Stimulated activated CD8-positive, alpha-beta memory T cell treated with anti-CD3 and anti-CD28 coated beads, Interleukin-7, amount 100 ng/mL, for 4 hours (primary cell): Measurements from ENCODE around the gene NPHP3.
"Not testable (repeated sequence)": the region's sequence is repeated elsewhere in the genome, so short reads cannot be mapped to it uniquely, and the experiment has no call there.

Source experiments
- DNase-seq, 2 donors: peaks; one replicate each; pipeline ENCODE4 v3.0.0-alpha.2; 2020; ENCODE audit warnings: low read depth in 2 of 2

The NPHP3 gene

DNA sequence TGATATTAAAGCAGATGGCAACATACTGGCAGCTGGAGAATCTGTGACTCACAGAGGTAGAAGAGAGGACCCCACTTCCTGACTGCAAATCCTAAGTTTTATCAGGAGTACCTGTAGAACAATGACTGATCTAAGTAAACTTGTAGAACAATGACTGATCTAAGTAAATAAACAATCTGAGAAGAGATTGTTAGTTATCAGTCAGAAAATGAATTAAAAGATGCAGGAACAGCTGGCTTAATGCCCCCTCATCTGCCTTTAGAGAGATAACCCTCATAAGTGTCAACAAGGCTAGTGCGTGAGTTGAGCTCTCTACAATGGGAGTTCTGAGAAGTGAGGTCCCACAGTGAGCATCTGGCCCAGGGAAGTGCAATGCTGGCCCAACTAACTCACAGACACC, 77.2 kb downstream of the NPHP3 start:
- DNase-seq, result no peak

DNA sequence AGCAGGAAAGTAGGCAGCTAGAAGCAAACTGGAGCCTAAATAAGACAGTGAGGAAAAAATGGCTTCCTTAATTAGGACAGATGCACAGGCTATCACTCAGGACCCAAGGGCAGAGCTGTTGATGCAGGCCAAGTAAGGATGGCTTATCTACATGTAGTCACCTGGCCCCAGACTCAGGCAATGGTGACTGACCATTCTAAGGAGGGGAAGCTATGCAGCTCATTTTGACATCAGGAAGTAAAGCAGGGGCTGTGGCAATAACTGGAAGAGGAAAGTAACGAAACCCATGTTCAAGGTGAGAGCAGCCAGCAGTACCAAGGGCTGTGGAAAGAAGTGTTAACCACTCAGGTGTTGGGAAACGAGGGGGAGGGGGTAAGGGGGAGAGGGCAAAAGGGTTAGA, 78.8 kb downstream of the NPHP3 start:
- DNase-seq, result no peak

DNA sequence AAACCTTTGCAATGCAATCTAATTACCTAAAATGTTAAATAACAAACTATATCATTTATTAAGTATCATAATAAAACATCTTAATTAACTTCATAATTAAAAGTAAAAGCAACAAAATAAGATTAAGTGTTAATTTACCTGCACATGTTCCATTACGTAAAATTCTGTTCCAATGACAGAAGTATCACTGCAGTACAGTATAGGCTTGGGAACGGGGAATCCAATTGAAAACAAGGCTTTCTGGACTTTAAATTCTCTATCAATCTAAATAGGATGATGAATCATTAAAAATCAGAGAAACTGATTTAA, 79.7 kb downstream of the NPHP3 start:
- no peak for DNase-seq

DNA sequence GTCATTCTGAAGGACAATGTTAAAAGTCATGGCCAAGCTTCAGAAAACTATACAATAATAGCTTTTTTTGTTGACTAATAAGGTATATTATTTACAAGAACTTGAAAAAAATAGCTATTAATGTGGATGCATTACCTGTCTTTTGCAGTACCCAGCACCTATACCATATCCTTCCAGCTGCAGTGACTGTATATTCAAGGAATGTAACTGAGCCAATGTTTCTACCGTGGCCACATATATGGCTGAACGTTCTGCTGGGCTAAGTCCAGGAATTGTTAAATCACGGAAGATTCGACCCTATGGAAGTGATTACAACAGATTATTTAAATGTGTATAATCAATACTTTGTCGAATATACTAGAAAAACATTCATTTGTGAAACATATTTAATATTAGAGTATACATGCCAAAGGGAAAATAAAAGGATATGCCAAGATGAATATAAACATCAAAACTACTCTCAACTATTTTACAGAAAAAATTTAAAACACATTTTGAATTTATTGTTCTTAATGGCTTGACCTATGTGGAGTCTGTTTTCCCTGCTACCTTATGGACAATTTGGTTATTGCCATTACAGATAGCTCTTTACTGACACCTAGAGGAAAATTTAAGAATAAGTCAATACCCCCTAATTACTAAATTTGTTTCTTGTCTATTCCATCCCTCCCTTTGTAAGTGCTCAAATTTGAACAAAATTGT, 80.2 kb downstream of the NPHP3 start:
- no peak for DNase-seq

DNA sequence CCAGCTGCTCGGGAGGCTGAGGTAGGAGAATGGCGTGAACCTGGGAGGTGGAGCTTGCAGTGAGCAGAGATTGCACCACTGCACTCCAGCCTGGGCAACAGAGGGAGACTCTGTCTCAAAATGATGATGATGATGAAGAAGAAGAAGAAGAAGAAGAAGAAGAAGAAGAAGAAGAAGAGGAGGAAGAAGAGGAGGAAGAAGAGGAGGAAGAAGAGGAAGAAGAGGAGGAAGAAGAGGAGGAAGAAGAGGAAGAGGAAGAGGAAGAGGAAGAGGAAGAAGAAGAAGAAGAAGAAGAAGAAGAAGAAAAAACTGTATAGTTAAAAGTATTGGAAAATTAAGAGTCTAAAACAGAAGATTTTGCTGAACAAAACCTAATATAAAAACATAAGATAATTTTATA, 80.8 kb downstream of the NPHP3 start:
- DNase-seq, result not testable (repeated sequence)

DNA sequence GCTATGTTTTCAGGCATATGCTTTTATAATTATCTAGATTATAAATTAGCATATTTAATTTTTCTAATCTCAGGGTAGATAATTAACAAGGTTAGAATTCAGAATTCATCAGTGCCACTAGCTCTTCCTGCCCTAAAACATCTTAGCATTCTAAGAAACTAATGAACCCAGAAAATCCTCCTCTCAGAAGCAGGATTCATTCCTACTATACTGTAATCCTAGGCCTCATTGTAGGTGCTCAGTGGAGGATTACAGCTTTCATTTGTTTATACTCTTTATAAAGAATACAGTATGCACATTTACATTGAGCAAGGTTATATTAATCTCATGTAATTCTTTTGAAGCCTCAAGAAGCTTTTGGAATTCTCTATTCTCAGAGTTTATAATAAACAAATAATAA, 83.5 kb downstream of the NPHP3 start:
- no peak for DNase-seq

DNA sequence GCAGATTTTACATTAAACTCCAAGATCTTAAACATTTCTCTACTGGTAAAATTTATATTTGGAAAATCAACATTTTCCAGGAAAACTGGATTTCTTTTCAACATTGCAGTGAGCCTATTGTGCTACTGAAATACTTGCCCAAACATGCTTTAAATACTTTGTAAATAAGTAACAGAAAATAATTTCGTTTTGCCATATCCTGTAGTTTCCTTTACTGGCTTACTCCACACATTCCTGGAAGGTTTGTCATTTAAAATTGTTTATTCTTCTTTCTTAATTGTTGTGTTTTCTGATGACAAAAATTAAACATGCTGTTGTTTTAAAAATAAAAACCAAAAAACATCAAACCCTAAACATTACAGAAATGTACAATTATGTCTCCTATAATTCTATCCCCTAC, 84.6 kb downstream of the NPHP3 start:
- DNase-seq, result no peak

DNA sequence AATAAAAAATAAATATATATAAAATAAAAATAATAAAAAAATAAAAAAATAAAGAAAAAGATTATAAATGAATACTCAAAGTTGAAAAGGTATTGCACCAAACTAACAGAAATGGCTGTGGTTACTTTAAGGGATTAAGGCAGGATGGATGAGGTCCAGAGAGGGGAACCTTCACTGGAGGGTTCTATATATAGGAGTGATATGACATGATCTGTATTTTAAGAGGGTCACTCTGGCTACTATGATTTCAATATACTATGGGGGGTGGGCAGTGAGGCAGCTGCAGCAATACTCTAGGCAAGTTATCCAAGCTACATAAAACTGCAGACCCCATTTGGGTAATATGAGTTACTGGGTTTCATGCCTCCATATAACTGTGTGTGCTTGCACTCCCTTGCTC, 87.2 kb downstream of the NPHP3 start:
- no peak for DNase-seq
